Activated CD4-positive, alpha-beta T cell treated with anti-CD3 and anti-CD28 coated beads, Interleukin-2, amount 50 U/mL, for 4 hours (primary cell): ENCODE data around the gene CHRND.

Experiments used
- DNase-seq, 2 experiments: peaks; one replicate each; pipeline ENCODE4 v3.0.0-alpha.2; 2020

The CHRND gene

GRCh38 chr2:232488097-232488711 lies 37.8 kb upstream of the CHRND start:
- no peak for DNase-seq

- DNase-seq = no peak
These were observed 37.1 kb upstream of the CHRND start for GRCh38 chr2:232488721-232489300.

- no peak for DNase-seq
These were observed 36.3 kb upstream of the CHRND start for GRCh38 chr2:232489516-232490220.

GRCh38 chr2:232490221-232491138 lies 35.5 kb upstream of the CHRND start:
- no peak for DNase-seq

GRCh38 chr2:232491139-232491780 lies 34.7 kb upstream of the CHRND start:
- DNase-seq = no peak

- no peak for DNase-seq
These were observed 33.6 kb upstream of the CHRND start for GRCh38 chr2:232492236-232492848.

GRCh38 chr2:232492963-232493700 lies 32.8 kb upstream of the CHRND start:
- DNase-seq = no peak

- DNase-seq = no peak
These were observed 32.1 kb upstream of the CHRND start for GRCh38 chr2:232493701-232494474.

GRCh38 chr2:232494542-232494941 lies 31.4 kb upstream of the CHRND start:
- DNase-seq = no peak

- no peak for DNase-seq
These were observed 30.7 kb upstream of the CHRND start for GRCh38 chr2:232495292-232495691.

GRCh38 chr2:232496501-232497270 lies 29.3 kb upstream of the CHRND start:
- DNase-seq = no peak

- DNase-seq = no peak
These were observed 28.6 kb upstream of the CHRND start for GRCh38 chr2:232497348-232497747.

GRCh38 chr2:232498452-232498851 lies 27.5 kb upstream of the CHRND start:
- DNase-seq = no peak

GRCh38 chr2:232501331-232501771 lies 24.6 kb upstream of the CHRND start:
- no peak for DNase-seq

- no peak for DNase-seq
These were observed 24.1 kb upstream of the CHRND start for GRCh38 chr2:232501794-232502390.

GRCh38 chr2:232502511-232502910 lies 23.4 kb upstream of the CHRND start:
- peak in 1 of 2 experiments; percentile 16 for DNase-seq

- DNase-seq = peak; percentile 28 to 33
These were observed 22.8 kb upstream of the CHRND start for GRCh38 chr2:232502911-232503808.

- no peak for DNase-seq
These were observed 22.1 kb upstream of the CHRND start for GRCh38 chr2:232503809-232504323.
